OCI-LY3 (cell line): ENCODE data around the gene BMP7.

Experiments
- CTCF ChIP-seq: fragments of 200-600, 300-600 bp; sonication (generic); IDR thresholded peaks from 2 replicates; pipeline ENCODE4 v1.5.1; 2014; ENCODE audit warnings: antibody characterized with exemption, low read length, low read depth
- EZH2phosphoT487 ChIP-seq: fragments of 200-600 bp; shearing (Covaris generic); IDR thresholded peaks from 2 replicates; pipeline ENCODE4 v1.6.1; 2018; ENCODE audit warnings: antibody characterized with exemption, mixed run types, low read depth

- TF ChIP-seq CTCF (no peak), EZH2phosphoT487 (no peak)
Observed at GRCh38 chr20:57124800-57125517, 141.5 kb downstream of the BMP7 start.
